Mucosa of rectum (tissue), 2 donors: ENCODE measurements around the gene ZNF619.

ENCODE experiments used
- H3K27ac ChIP-seq, 2 donors: one replicate each; pipeline ENCODE4 v1.7.0; 2013; ENCODE audit warnings: inconsistent platforms in 2 of 2, low read depth in 2 of 2, low read length in 2 of 2
- H3K27me3 ChIP-seq, 2 donors: one replicate each; pipeline ENCODE4 v1.7.0; 2013; ENCODE audit warnings: low read length in 2 of 2; ENCODE audit not compliant: control insufficient read depth in 2 of 2, insufficient read depth in 2 of 2
- H3K36me3 ChIP-seq, 2 donors: one replicate each; pipeline ENCODE4 v1.7.0; 2013; ENCODE audit warnings: low read length in 2 of 2; ENCODE audit not compliant: control insufficient read depth in 2 of 2, insufficient read depth in 2 of 2
- H3K4me1 ChIP-seq, 2 donors: one replicate each; pipeline ENCODE4 v1.7.0; 2013; ENCODE audit warnings: low read length in 2 of 2, mild to moderate bottlenecking in 1 of 2; ENCODE audit not compliant: control insufficient read depth in 2 of 2, insufficient read depth in 2 of 2
- H3K4me3 ChIP-seq, 2 donors: one replicate each; pipeline ENCODE4 v1.7.0; 2013; ENCODE audit warnings: low read length in 2 of 2
- H3K9ac ChIP-seq, 2 donors: one replicate each; pipeline ENCODE4 v1.7.0; 2013; ENCODE audit warnings: low read length in 2 of 2, low read depth in 1 of 2, mild to moderate bottlenecking in 1 of 2
- H3K9me3 ChIP-seq, 2 donors: one replicate each; pipeline ENCODE4 v1.7.0; 2013; ENCODE audit warnings: low read length in 2 of 2; ENCODE audit not compliant: control insufficient read depth in 2 of 2
- donor health status: healthy.
- donor health status: Normal muscosa, but diverticular disease.

ZNF619 gene

DNA sequence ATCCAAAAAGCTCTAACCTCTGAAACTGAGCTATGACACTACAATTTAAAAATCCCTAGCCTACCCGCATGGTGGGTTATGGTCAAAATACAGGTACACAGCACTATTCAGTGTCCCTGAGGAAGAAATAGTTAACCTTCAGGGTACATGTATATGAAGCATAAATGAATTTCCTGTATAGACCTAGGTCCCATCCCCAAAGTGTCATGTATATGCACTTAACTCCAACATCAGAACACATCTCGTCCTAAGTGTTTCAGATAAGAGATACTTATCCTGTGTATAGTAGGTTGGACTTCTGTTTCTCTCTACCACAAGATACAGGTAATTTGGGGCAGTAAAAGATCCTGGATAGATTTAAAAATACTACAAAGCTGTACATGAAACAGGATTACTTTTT is 13.3 kb upstream of the ZNF619 start:
- Histone ChIP-seq H3K27me3 (no peaks in the 10 kb centered on the region), H3K36me3 (peaks cover 37 to 43% of the 10 kb centered on the region in 2 donors), H3K27ac (no peak overlapping the region), H3K4me3 (no peak overlapping the region), H3K4me1 (peaks cover 0 to 1% of the 10 kb centered on the region in 2 donors), H3K9ac (no peak overlapping the region), H3K9me3 (no peaks in the 10 kb centered on the region)

DNA sequence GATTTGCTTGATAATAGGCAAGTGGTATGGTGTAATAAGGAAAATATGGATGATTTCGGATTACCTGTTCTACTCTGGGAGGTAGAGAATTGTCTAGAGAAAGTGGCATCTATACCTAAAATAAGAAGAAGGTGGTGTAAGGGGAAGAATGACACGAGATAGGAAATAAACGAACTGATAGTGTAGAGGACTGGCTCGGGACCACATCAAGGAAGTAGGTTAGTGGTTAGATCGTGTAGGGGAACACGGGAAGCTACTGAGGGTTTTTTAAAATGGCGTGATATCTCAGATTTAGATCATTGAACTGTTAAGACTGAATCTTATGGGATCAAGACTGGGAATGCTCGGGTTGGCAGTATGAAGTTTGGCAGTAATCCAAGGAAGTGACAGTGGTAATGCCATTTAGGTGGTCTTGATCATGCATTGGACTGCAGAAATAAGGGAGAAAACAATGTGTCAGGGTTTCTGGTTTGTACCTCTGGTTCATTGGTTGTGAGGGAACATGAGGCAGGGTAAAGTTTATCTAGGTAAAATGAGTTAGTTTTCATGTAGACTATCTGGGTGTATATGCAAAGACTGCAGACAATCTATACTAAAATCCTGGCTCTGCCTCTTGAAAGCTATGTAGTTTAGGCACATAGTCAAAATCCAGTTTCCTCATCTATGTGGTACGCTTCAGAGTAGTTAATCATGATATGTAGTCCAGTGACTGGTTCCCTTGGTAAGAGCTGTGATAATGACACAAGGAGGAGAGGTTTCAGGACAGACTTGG is 12.4 kb upstream of the ZNF619 start:
- no peak overlapping the region for H3K9ac ChIP-seq
- H3K4me3 ChIP-seq = no peak overlapping the region
- no peak overlapping the region for H3K27ac ChIP-seq
- H3K27me3 ChIP-seq = no peaks in the 10 kb centered on the region
- no peaks in the 10 kb centered on the region for H3K4me1 ChIP-seq
- H3K36me3 ChIP-seq = peaks cover 31 to 36% of the 10 kb centered on the region in 2 donors
- no peaks in the 10 kb centered on the region for H3K9me3 ChIP-seq

DNA sequence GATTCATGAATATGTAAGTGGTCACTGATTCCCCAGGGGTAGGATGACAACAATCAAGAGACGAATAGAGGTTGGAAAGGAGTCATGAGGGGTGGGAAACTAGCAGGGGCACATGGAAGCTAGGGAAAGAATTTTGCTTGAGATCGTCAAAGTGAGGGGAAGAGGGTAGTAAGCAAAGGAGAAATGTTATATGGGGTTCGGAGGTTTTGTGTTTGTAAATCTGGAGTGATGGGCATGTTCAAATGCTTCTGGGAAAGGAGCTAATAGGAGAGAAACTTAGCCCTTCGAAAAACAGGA is 11.9 kb upstream of the ZNF619 start:
- H3K4me3 ChIP-seq = no peak overlapping the region
- no peaks in the 10 kb centered on the region for H3K27me3 ChIP-seq
- no peaks in the 10 kb centered on the region for H3K4me1 ChIP-seq
- H3K27ac ChIP-seq = no peak overlapping the region
- H3K9me3 ChIP-seq = no peaks in the 10 kb centered on the region
- H3K9ac ChIP-seq = no peak overlapping the region
- peaks cover 30 to 34% of the 10 kb centered on the region in 2 donors for H3K36me3 ChIP-seq

DNA sequence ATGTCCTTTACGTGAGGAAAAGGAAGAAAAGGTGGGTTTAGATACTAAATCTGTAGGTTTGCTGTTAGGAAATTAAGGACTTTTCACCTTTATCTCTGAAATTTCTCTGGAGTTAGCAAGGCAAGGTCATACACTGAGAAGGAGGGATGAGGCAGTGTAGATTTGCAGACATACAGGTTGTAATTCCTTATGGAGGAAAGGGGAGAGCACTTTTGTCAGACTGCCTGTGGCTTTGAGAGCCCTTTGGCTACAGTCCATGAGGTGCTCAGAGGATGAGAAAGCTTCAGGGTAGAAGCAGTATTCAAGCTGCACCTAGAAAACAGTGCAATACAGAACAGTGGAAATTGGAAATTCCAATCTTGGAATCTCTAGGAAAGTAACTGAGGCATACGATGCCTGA is 11.5 kb upstream of the ZNF619 start:
- H3K9me3 ChIP-seq = no peaks in the 10 kb centered on the region
- H3K27me3 ChIP-seq = no peaks in the 10 kb centered on the region
- no peak overlapping the region for H3K9ac ChIP-seq
- no peak overlapping the region for H3K4me3 ChIP-seq
- no peak overlapping the region for H3K27ac ChIP-seq
- H3K36me3 ChIP-seq = peaks cover 27 to 34% of the 10 kb centered on the region in 2 donors
- no peaks in the 10 kb centered on the region for H3K4me1 ChIP-seq

DNA sequence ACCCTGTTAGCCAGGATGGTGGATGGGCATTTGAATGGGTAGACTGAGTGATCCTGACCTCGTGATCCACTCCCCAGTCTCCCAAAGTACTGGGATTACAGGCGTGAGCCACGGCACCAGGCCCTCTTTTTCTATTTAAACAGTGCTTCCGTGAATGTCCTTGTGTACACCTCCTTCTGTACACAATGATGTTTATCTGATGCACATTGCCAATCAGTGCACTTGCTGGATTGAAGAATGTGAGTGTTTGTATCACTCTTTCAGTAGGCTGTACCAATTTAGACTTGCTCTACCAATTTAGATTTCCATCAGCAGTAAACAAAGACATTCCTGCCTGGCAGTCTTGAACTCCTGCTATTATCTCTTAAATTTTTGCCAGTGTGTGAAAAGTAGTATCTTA is 8.9 kb upstream of the ZNF619 start:
- Histone ChIP-seq H3K27ac (no peak overlapping the region), H3K27me3 (no peaks in the 10 kb centered on the region), H3K9me3 (no peaks in the 10 kb centered on the region), H3K4me3 (no peak overlapping the region), H3K4me1 (no peaks in the 10 kb centered on the region), H3K36me3 (peaks cover 18 to 20% of the 10 kb centered on the region in 2 donors), H3K9ac (no peak overlapping the region)

DNA sequence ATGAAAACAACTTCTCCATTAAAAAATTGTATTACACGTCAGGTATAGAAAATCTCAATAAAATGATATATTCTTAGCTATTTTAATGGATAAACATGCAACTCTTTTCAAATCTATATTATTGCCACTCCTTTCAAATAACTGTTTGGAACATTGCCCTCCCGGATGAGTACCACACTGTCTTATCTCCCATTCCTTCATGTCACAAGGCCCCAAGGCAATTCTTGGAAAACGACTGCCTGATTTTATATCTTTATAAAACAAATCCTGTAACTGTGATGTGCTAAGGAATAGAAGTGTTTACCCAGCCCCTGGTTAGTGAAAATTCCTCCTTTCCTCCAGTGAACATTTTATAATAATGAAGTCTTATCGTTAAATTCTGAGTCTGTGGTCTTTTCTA is 6.2 kb upstream of the ZNF619 start:
- Histone ChIP-seq H3K27me3 (no peaks in the 10 kb centered on the region), H3K27ac (no peak overlapping the region), H3K36me3 (no peaks in the 10 kb centered on the region), H3K4me3 (no peak overlapping the region), H3K9ac (no peak overlapping the region), H3K9me3 (no peaks in the 10 kb centered on the region), H3K4me1 (no peaks in the 10 kb centered on the region)

DNA sequence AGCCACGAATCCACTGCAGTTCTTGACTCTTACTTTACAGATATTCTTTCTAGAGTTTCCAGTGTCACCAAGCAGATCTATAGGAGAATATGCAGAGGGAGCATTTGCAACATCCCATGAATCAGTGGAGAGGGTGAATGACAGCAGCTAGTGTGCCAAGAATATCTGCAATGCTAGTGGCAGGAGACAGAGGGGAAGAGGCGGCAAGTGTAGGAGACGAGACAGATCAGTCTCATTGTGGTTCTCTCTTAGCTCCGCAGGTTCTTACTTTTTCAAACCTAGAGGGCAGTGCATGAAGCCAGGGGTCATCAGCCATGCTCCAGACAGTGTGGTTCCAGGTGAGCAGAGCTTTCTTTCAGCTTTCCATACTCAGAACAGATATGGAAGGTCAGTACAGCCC is 744 bp downstream of the ZNF619 start:
- H3K9ac ChIP-seq = peak overlapping the region; percentile 83 to 90
- H3K27ac ChIP-seq = no peak overlapping the region

DNA sequence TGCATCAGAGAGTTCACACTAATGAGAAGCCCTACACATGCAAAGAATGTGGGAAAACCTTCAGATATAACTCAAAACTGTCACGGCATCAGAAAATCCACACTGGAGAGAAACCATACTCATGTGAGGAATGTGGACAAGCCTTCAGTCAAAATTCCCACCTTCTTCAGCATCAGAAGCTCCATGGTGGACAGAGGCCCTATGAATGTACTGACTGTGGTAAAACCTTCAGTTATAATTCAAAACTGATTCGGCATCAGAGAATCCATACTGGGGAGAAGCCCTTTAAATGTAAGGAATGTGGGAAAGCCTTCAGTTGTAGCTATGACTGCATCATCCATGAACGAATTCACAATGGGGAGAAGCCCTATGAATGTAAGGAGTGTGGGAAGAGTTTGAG is 10.2 kb downstream of the ZNF619 start:
- peaks cover 29 to 37% of the 10 kb centered on the region in 2 donors for H3K36me3 ChIP-seq
- H3K4me1 ChIP-seq = no peaks in the 10 kb centered on the region
- no peak overlapping the region for H3K4me3 ChIP-seq
- H3K9ac ChIP-seq = no peak overlapping the region
- no peaks in the 10 kb centered on the region for H3K27me3 ChIP-seq
- no peak overlapping the region for H3K27ac ChIP-seq
- H3K9me3 ChIP-seq = peaks cover 6 to 8% of the 10 kb centered on the region in 2 donors

More for the DNA sequence above, 744 bp downstream of the ZNF619 start:
- H3K27me3 ChIP-seq = no peaks in the 10 kb centered on the region
- no peaks in the 10 kb centered on the region for H3K9me3 ChIP-seq
- H3K36me3 ChIP-seq = peaks cover 16 to 20% of the 10 kb centered on the region in 2 donors
- peak overlapping the region; percentile 85 to 97 for H3K4me3 ChIP-seq
- H3K4me1 ChIP-seq = peaks cover 3 to 5% of the 10 kb centered on the region in 2 donors

DNA sequence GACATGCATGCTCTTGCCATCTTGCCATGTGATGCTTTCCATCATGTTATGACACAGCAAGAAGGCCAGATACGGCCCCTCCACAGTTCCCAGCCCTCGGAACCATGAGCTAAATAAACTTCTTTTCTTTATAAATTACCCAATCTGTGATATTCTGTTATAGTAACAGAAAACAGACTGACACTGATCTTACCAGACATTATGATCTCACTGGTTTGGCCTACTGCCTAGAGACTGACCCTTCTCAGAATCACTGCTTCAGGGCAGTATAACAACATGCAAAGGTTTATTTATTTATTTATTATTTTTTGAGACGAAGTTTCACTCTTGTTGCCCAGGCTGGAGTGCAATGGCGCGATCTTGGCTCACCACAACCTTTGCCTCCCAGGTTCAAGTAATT is 14.0 kb downstream of the ZNF619 start:
- Histone ChIP-seq H3K9me3 (peaks cover 6 to 8% of the 10 kb centered on the region in 2 donors), H3K4me1 (no peaks in the 10 kb centered on the region), H3K9ac (no peak overlapping the region), H3K27me3 (no peaks in the 10 kb centered on the region), H3K4me3 (no peak overlapping the region), H3K36me3 (peaks cover 18 to 21% of the 10 kb centered on the region in 2 donors), H3K27ac (no peak overlapping the region)

DNA sequence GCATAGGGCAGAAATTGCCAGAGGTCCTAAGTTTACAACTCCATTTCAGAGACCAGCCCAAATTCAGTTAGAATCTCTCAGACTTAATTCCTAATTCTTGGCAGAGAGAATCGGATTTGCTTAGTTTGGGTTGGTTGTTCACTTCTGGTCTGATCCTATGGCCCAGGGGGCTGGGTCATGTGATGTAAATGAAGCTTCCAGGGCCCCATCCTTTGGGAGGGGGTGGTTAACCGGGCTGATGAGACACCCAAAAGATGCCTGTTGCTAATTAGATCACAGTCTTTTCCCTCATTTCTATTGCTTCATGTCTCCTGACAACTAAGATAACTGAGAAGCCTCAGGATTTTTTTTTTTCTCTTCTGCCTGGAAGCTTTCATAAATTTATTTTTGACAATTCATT is 17.8 kb downstream of the ZNF619 start:
- no peaks in the 10 kb centered on the region for H3K36me3 ChIP-seq
- H3K9ac ChIP-seq = no peak overlapping the region
- H3K4me3 ChIP-seq = no peak overlapping the region
- no peaks in the 10 kb centered on the region for H3K27me3 ChIP-seq
- H3K4me1 ChIP-seq = no peaks in the 10 kb centered on the region
- no peak overlapping the region for H3K27ac ChIP-seq
- H3K9me3 ChIP-seq = no peaks in the 10 kb centered on the region
